ENCODE data around the gene GAMT.
A peak's percentile ranks its signal among the peaks of the same experiment; 100 is the strongest.

The GAMT gene

DNA sequence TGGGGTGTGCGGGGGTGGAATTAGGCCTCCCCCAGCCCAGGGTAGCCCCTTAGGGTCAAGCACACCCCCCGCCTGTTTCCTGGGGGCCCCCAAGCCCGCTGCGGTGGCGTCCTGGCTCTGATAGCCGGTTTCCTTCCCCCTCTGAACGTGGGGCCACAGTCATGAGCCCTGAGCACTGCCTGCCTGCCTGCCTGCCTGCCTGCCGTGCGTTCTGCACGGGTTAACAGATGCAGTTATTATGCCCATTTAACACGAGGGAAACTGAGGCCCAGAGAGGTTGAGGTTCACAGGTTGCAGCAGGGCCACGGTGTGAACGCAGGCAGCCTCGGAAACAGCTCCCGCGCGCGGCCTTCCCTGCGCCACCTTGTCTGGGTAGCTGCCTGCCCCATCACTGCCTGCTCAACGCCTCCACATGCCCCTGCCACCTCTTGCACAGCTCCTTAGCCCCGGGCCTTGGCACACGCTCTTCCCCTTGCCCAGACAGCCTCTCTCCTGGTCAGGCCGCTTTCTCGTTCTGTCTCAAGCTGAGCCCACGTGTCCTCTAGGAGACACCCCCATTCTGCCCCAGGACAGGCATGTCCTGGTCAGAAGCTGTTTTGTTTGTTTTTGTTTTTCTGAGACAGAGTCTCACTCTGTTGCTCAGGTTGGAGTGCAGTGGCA lies 1.2 kb upstream of the GAMT start:
- Histone ChIP-seq H3K27me3 (no peaks in the 10 kb centered on the region), H3K27ac (peak overlapping the region; percentile 32; the same call in 1 of the 2 replicates), H3K4me1 (peaks cover 79% of the 10 kb centered on the region), H3K36me3 (peaks cover 21% of the 10 kb centered on the region), H3K4me2 (peak overlapping the region; percentile 95), H3K9ac (0 out of 2 replicates have a peak overlapping the region, but pooled peaks have one; percentile 46), H3K9me3 (no peaks in the 10 kb centered on the region), H3K4me3 (peak overlapping the region; percentile 93; the same call in 1 of the 2 replicates), H4K20me1 (peaks cover 34% of the 10 kb centered on the region)
- no peak for TF ChIP-seq Cebpa-rat (IDR thresholded peaks at IDR 0.05)

DNA sequence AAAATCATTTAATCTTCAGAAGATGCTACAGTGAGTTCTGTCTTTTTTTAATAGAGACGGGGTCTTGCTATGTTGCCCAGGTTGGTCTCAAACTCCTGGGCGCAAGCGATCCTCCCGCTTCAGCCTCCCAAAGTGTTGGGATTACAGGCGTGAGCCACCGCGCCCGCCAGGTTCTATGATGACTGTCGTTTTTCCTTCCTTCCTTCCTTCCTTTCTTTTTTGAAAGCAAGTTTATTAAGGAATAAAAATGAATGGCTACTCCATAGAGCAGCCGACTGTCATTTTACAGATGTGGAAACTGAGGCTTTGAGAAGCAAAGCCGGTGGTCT lies 511 bp upstream of the GAMT start:
- peaks cover 41% of the 10 kb centered on the region for H4K20me1 ChIP-seq
- H3K27me3 ChIP-seq, result no peaks in the 10 kb centered on the region
- peak overlapping the region; percentile 93 for H3K4me3 ChIP-seq
- peak overlapping the region; percentile 83 for H3K27ac ChIP-seq
- H3K9me3 ChIP-seq, result no peaks in the 10 kb centered on the region
- peak overlapping the region; percentile 89 for H3K9ac ChIP-seq
- H3K36me3 ChIP-seq, result peaks cover 27% of the 10 kb centered on the region
- no peak for TF ChIP-seq Cebpa-rat (IDR thresholded peaks at IDR 0.05)
- H3K4me2 ChIP-seq, result peak overlapping the region; percentile 95
- H3K4me1 ChIP-seq, result peaks cover 85% of the 10 kb centered on the region

DNA sequence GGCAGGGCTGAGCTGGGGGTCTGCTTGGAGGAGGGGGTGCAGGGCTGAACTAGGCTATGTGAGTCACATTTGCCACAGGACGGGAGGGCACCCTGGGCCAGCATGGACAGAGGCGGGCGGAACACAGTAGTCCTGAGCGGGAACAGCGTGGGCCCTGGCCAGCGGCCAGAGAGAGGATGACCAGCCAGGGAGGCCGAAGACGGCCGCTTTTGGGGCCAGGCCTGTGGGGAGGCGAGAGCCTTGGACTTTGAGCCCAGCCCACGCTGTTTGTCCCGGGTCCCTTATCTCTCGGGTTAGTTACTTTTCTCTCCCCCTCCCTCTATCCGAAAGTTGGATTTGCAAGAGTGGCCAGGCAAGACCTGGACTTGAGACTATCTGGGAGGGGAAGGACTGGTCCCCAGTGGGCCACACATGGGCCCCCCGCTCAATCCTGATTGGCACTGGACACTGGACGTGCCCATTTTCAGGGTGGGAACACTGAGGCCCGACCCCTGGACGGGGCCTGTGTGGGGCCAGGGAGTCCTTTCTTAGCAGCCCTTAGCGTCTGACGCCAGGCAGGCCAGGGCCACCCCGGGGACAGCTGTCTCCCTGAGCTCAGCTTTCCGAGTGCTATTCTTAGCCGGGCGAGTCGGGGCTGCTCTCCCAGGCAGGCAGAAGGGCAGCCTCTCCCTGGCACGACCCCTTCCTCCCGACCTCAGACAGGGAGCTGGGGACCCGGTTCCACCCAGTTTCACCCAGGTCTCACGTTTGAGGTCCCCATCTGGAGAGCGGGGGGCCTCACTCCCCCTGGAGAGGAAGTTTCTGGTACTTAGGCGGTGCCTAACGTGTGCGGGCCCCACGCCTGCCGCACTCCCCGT lies 833 bp downstream of the GAMT start:
- peak overlapping the region; percentile 93 for H3K4me3 ChIP-seq
- peak overlapping the region; percentile 89 for H3K9ac ChIP-seq
- peak overlapping the region; percentile 83 for H3K27ac ChIP-seq

DNA sequence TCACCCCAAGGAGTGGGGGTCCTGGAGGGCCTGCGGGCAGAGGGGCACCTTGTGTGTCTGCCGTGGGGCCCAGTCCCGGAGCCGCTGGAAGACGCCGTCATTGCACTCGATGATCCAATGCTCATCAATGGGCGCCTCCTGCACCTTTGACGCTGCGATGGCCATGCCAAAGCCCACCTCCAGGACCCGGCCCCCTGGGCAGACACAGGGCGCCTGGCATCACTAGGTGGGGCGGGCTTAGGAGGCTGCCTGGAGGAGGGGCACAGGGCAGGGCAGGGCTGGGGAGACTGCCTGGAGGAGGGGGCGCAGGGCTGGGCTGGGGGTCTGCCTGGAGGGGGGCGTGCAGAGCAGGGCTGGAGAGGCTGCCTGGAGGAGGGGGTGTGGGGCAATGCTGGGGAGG lies 1.6 kb downstream of the GAMT start:
- no peak overlapping the region for H3K4me3 ChIP-seq
- no peak for TF ChIP-seq Cebpa-rat (IDR thresholded peaks at IDR 0.05)
- H3K4me1 ChIP-seq, result peaks cover 84% of the 10 kb centered on the region
- H3K9me3 ChIP-seq, result no peaks in the 10 kb centered on the region
- H3K36me3 ChIP-seq, result peaks cover 40% of the 10 kb centered on the region
- H3K27ac ChIP-seq, result no peak overlapping the region
- peaks cover 62% of the 10 kb centered on the region for H4K20me1 ChIP-seq
- peak overlapping the region; percentile 95 for H3K4me2 ChIP-seq
- H3K27me3 ChIP-seq, result no peaks in the 10 kb centered on the region
- H3K9ac ChIP-seq, result peak overlapping the region; percentile 24; the same call in 1 of the 2 replicates

More for the DNA sequence above, 833 bp downstream of the GAMT start:
- Histone ChIP-seq H3K27me3 (no peaks in the 10 kb centered on the region), H3K9me3 (no peaks in the 10 kb centered on the region), H3K36me3 (peaks cover 32% of the 10 kb centered on the region), H4K20me1 (peaks cover 54% of the 10 kb centered on the region), H3K4me2 (peak overlapping the region; percentile 95), H3K4me1 (peaks cover 85% of the 10 kb centered on the region)
- no peak for TF ChIP-seq Cebpa-rat (IDR thresholded peaks at IDR 0.05)

DNA sequence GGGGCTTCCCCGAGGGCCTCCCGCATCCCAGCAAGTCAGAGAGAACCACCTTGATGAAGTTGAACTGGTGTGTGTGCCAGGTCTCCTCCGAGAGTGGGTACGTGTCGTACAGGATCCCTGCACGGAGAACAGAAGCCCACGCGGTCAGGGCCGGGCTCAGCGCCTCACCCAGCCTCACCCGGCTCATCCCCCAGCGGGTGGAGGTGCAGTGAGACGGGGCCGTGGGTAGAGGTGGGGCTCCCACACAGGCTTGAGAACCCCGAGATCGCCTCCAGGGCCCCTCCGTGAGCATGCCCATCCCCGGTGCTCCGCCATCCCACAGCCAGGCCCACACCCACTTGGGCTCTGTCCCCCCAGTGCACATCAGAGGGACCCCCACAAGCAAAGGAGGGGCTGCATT lies 2.3 kb downstream of the GAMT start:
- Histone ChIP-seq H3K9ac (0 out of 2 replicates have a peak overlapping the region, but pooled peaks have one; percentile 24), H3K4me1 (peaks cover 77% of the 10 kb centered on the region), H3K27me3 (no peaks in the 10 kb centered on the region)

DNA sequence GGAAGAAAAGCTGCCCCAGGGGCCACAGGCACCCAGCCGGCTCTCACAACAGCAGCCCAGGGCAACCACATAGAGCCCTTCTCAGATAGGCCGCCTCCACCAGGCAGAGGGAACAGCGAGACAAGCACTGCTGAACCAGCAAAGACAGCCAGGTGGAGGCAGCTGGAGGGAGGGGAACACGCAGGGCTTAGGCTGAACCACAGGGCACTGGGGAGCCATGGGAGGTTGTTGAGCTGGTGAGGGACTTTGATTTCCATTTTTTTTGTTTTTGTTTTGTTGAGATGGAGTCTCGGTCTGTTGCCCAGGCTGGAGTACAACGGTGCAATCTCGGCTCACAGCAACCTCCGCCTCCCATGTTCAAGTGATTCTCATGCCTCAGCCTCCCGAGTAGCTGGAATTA lies 3.5 kb downstream of the GAMT start:
- H3K4me1 ChIP-seq, result peaks cover 67% of the 10 kb centered on the region
- no peak overlapping the region for H3K4me3 ChIP-seq
- H3K27me3 ChIP-seq, result no peaks in the 10 kb centered on the region
- H3K4me2 ChIP-seq, result peak overlapping the region; percentile 70
- H3K9ac ChIP-seq, result no peak overlapping the region
- peaks cover 73% of the 10 kb centered on the region for H4K20me1 ChIP-seq
- no peak overlapping the region for H3K27ac ChIP-seq
- no peaks in the 10 kb centered on the region for H3K9me3 ChIP-seq
- no peak for TF ChIP-seq Cebpa-rat (IDR thresholded peaks at IDR 0.05)
- H3K36me3 ChIP-seq, result peaks cover 59% of the 10 kb centered on the region

More for the DNA sequence above, 2.3 kb downstream of the GAMT start:
- TF ChIP-seq Cebpa-rat (IDR thresholded peaks at IDR 0.05), result no peak
- Histone ChIP-seq H3K4me2 (no peak overlapping the region), H4K20me1 (peaks cover 69% of the 10 kb centered on the region), H3K27ac (no peak overlapping the region), H3K4me3 (no peak overlapping the region), H3K36me3 (peaks cover 46% of the 10 kb centered on the region), H3K9me3 (no peaks in the 10 kb centered on the region)

DNA sequence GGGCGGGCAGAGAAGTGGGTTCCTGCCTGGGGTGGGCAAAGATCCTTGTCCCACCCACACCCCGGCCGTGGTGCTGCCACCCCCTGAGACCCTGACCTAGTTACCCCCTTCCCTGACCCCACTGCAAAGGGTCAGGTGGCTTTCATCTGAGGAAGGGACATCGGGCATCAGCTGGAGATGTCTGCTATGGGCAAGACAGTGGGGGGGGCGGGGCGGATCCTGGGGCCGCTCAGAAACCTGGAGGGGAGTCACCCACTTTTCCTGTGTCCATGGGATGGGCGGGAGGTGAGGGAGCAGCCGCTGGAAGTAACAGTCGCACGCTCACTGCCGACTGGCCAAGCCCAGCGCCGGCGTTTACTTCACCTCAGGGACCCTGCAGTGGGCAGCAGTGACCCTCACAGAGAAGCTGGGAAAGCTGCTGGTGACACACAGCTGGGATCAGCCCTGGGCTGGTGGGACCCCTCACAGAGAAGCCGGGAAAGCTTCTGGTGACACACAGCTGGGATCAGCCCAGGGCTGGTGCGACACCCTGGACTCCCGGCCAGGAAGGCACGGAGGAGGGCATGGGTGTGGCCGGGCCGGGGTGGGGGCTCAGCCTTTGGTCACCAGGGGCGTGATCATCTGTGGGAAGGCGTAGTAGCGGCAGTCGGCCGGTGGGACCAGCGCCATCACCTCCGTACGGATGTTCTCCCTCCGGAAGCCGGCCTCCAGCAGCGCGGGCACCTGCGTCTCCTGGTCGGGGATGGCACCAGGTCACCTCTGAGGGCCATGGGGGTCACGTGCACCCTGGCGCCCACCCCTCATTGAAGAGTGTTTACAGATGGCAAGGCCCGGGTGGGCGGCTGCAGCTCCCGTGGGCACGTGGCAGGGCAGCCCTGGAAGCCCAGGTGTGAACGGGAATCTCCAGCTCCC lies 4.3 kb downstream of the GAMT start:
- Histone ChIP-seq H3K4me1 (peaks cover 59% of the 10 kb centered on the region), H3K36me3 (peaks cover 67% of the 10 kb centered on the region)

DNA sequence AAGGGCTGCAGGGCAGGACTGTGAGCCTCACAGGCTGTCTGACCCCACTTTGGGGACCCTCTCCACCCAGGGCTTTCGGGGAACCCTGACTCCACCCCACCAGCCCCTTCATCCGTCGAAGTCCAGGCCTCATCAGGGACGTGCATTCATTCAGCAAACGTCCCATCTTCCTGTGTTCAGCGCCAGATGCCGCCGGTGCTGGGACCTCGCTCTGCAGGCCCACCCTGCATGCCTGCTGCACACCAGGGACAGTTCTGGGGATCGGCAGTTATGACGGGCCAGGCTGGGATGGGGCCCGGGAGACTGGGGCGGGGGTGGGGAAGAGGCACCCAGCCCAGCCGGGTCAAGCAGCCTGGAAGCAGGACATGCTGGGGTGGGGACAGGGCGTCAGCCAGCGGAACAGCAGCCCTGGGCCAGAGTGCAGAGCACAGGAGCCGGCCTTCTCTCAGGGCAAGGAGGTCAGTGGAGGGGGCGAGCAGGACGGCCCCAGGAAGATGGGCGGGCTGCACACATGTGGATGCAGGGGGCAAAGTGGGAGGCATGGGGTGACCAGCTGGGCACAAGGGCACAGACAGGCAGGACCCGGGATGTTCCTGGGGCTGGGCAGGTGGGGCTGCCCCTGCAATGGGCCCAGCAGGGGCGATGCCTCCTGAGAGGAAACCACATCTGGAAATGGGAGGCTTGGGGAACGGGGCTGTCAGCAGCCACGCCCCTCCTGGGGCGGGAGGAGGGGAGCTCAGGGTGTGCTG lies 5.1 kb downstream of the GAMT start:
- TF ChIP-seq Cebpa-rat (IDR thresholded peaks at IDR 0.05), result no peak
- no peak overlapping the region for H3K9ac ChIP-seq

More for the DNA sequence above, 4.3 kb downstream of the GAMT start:
- Histone ChIP-seq H3K9me3 (no peaks in the 10 kb centered on the region), H3K9ac (0 out of 2 replicates have a peak overlapping the region, but pooled peaks have one; percentile 6), H3K27ac (no peak overlapping the region), H3K27me3 (no peaks in the 10 kb centered on the region), H3K4me3 (no peak overlapping the region), H3K4me2 (peak overlapping the region; percentile 70), H4K20me1 (peaks cover 73% of the 10 kb centered on the region)
- TF ChIP-seq Cebpa-rat (IDR thresholded peaks at IDR 0.05), result no peak

More for the DNA sequence above, 5.1 kb downstream of the GAMT start:
- Histone ChIP-seq H3K4me2 (peak overlapping the region; percentile 70), H3K27me3 (no peaks in the 10 kb centered on the region), H3K4me3 (no peak overlapping the region), H3K9me3 (no peaks in the 10 kb centered on the region), H3K36me3 (peaks cover 75% of the 10 kb centered on the region), H4K20me1 (peaks cover 73% of the 10 kb centered on the region), H3K27ac (no peak overlapping the region), H3K4me1 (peaks cover 53% of the 10 kb centered on the region)
